HCT116 (cell line): Measurements from ENCODE around the gene ALX3. TPM values are rescaled to one million over a fixed set of nuclear protein-coding genes. Genes with fewer than 3 reads are reported as not detected.

Experiments
- ATAC-seq: fragments of 200-7000 bp; cut with Tn5 transposase; 2 replicates; pipeline ENCODE4 v1.9.1; 2020; ENCODE audit warnings: mild to moderate bottlenecking, moderate library complexity
- BruUV-seq: library from RNA; stranded (reverse); fragments of 400-500 nt; replicated peaks from 2 replicates; lab custom pipeline; 2021; lab: Mats Ljungman, UMichigan
- CTCF ChIA-PET: fragments of 300-600 bp; sonication (Branson Sonifier 250); formaldehyde crosslinking; loops from one replicate; lab custom pipeline; 2021; ENCODE audit warnings: antibody characterized with exemption; lab: Charles Lee
- POLR2A ChIA-PET: fragments of 300-600, 350-600 bp; sonication (Branson Sonifier 250); formaldehyde crosslinking; loops from one replicate; lab custom pipeline; 2021; ENCODE audit warnings: antibody characterized with exemption; lab: Charles Lee
- RAD21 ChIA-PET, 2 experiments: fragments of 300-600 bp; sonication (Branson Sonifier 250); formaldehyde crosslinking; loops; one replicate each; lab custom pipeline; 2023; ENCODE audit warnings: low total read pairs in 2 of 2; ENCODE audit not compliant: uncharacterized antibody in 2 of 2, unreplicated experiment in 2 of 2, low non-redundant PET in 1 of 2; lab: Charles Lee
- DNase-seq: peaks from one replicate; pipeline ENCODE4 v3.0.0-alpha.2; 2010; ENCODE audit warnings: low read depth, low spot score
- H2AFZ ChIP-seq: fragments of 200-600 bp; shearing (Covaris generic), sonication (generic); 2 replicates; pipeline ENCODE4 v1.6.1; 2017; ENCODE audit warnings: low read depth, mixed run types, mixed read lengths, antibody characterized with exemption, low read length; ENCODE audit not compliant: poor library complexity, severe bottlenecking
- H3K27ac ChIP-seq: 2 replicates; pipeline ENCODE4 v1.5.1; 2012; ENCODE audit warnings: low read depth, low read length
- H3K27me3 ChIP-seq: fragments of 200-600 bp; sonication (generic); 2 replicates; pipeline ENCODE4 v1.6.1; 2016; ENCODE audit warnings: mixed run types, low read length, mixed read lengths; ENCODE audit not compliant: insufficient read depth
- H3K36me3 ChIP-seq, 2 experiments: fragments of 200-500 bp in 1 of 2; fragments of 200-600 bp in 1 of 2; sonication (Bioruptor generic) in 1 of 2; sonication (generic) in 1 of 2; 2 replicates each; pipeline versions ENCODE4 v1.5.1 to v1.6.1; 2014 to 2016; ENCODE audit warnings: low read length in 2 of 2, inconsistent platforms in 1 of 2, mixed read lengths in 1 of 2, mixed run types in 1 of 2; ENCODE audit not compliant: insufficient read depth in 2 of 2, control insufficient read depth in 1 of 2
- H3K4me1 ChIP-seq, 2 experiments: fragments of 200-600 bp in 1 of 2; sonication (generic) in 1 of 2; 2 replicates each; pipeline versions ENCODE4 v1.5.1 to v1.6.1; 2012 to 2017; ENCODE audit warnings: low read length in 2 of 2, inconsistent platforms in 1 of 2, mild to moderate bottlenecking in 1 of 2, mixed read lengths in 1 of 2, mixed run types in 1 of 2, moderate library complexity in 1 of 2; ENCODE audit not compliant: insufficient read depth in 2 of 2, control insufficient read depth in 1 of 2
- H3K4me2 ChIP-seq: fragments of 200-600 bp; sonication (generic); 2 replicates; pipeline ENCODE4 v1.6.1; 2017; ENCODE audit warnings: mixed run types, low read length, mixed read lengths
- H3K4me3 ChIP-seq, 2 experiments: fragments of 200-600 bp in 1 of 2; sonication (generic) in 1 of 2; replicated peaks in 1 of 2; 2 replicates each; pipeline ENCODE4 v1.5.1; 2011 to 2016; ENCODE audit warnings: low read length in 2 of 2, control low read depth in 1 of 2, low read depth in 1 of 2, mild to moderate bottlenecking in 1 of 2, mixed read lengths in 1 of 2, mixed run types in 1 of 2
- H3K79me2 ChIP-seq: fragments of 200-600 bp; sonication (generic); 2 replicates; pipeline ENCODE4 v1.6.1; 2017; ENCODE audit warnings: mild to moderate bottlenecking, mixed run types, low read length, moderate library complexity, mixed read lengths; ENCODE audit not compliant: insufficient read depth
- H3K9ac ChIP-seq: fragments of 200-600 bp; sonication (generic); 2 replicates; pipeline ENCODE4 v1.6.1; 2016; ENCODE audit warnings: low read length, mixed read lengths
- H3K9me2 ChIP-seq: fragments of 200-600 bp; sonication (generic), shearing (Covaris generic); 2 replicates; pipeline ENCODE4 v1.6.1; 2017; ENCODE audit warnings: mixed run types, mild to moderate bottlenecking, moderate library complexity; ENCODE audit not compliant: insufficient read depth
- H3K9me3 ChIP-seq, 2 experiments: fragments of 200-500 bp in 1 of 2; fragments of 200-600 bp in 1 of 2; sonication (Bioruptor generic) in 1 of 2; sonication (generic) in 1 of 2; 2 replicates each; pipeline ENCODE4 v1.6.1; 2014 to 2017; ENCODE audit warnings: low read length in 2 of 2, mixed read lengths in 2 of 2, inconsistent platforms in 1 of 2, low read depth in 1 of 2, mild to moderate bottlenecking in 1 of 2, mixed run types in 1 of 2, moderate library complexity in 1 of 2; ENCODE audit not compliant: control insufficient read depth in 1 of 2, insufficient read depth in 1 of 2
- H4K20me1 ChIP-seq: fragments of 200-600 bp; sonication (generic), shearing (Covaris generic); 2 replicates; pipeline ENCODE4 v1.6.1; 2017; ENCODE audit warnings: mixed run types, mild to moderate bottlenecking, moderate library complexity; ENCODE audit not compliant: insufficient read depth
- EGR1 ChIP-seq: IDR thresholded peaks from 2 replicates; pipeline ENCODE4 v1.6.1; 2012; ENCODE audit warnings: low read depth
- EZH2 ChIP-seq: fragments of 200-600 bp; sonication (generic); IDR thresholded peaks from 2 replicates; pipeline ENCODE4 v1.6.1; 2017; ENCODE audit warnings: antibody characterized with exemption, mixed run types
- RAD21 ChIP-seq: IDR thresholded peaks from 2 replicates; pipeline ENCODE4 v1.6.1; 2012; ENCODE audit warnings: low read depth, mild to moderate bottlenecking
- intact Hi-C: fragments of 100-400 bp; cut with micrococcal nuclease; formaldehyde crosslinking; loops from 2 replicates; pipeline ENCODE4 v1.10.0; 2022
- total RNA-seq: library from RNA; stranded (reverse); gene quantifications from one replicate; pipeline ENCODE4 v1.2.1, GENCODE V29; 2021; ENCODE audit not compliant: unreplicated experiment
- TF ChIP-seq, protein P1 (sequence below), 3 experiments: fragments of 200-600 bp in 1 of 3; sonication (generic) in 1 of 3; IDR thresholded peaks in 2 of 3; conservative IDR thresholded peaks in 1 of 3; 2 replicates each; pipeline ENCODE4 v1.5.1; 2012 to 2017; ENCODE audit warnings: low read depth in 2 of 3, low read length in 2 of 3, antibody characterized with exemption in 1 of 3, borderline replicate concordance in 1 of 3, control low read depth in 1 of 3, mild to moderate bottlenecking in 1 of 3, mixed read lengths in 1 of 3, mixed run types in 1 of 3, moderate library complexity in 1 of 3; ENCODE audit not compliant: insufficient read depth in 1 of 3

ALX3 gene
- total RNA-seq, 1 experiment from 2014 or later: not detected

GRCh38 chr1:110053552-110054428 is 16.7 kb downstream of the ALX3 start:
- intact Hi-C loops: loop anchor here (1.0 to 2.0 kb wide), 2 partner anchors 53 to 63 kb away; no protein-coding TSS in a partner anchor
- CTCF ChIA-PET: interaction anchor here (1.0 to 2.2 kb wide), 9 partner anchors 12 to 442 kb away, joined by 3 to 8 read pairs (median 3); partner anchors contain the start of gene STRIP1

More at GRCh38 chr1:110053552-110054428, 16.7 kb downstream of the ALX3 start:
- Histone ChIP-seq H3K9me2 (no peaks in the 10 kb centered on the region), H4K20me1 (no peaks in the 10 kb centered on the region), H3K4me3 (no peak overlapping the region), H3K27ac (no peak overlapping the region), H3K4me1 (no peaks in the 10 kb centered on the region), H2AFZ (no peak overlapping the region), H3K9ac (no peak overlapping the region), H3K9me3 (no peaks in the 10 kb centered on the region), H3K27me3 (no peaks in the 10 kb centered on the region), H3K79me2 (no peaks in the 10 kb centered on the region), H3K36me3 (peaks cover 45 to 46% of the 10 kb centered on the region in 2 experiments; a peak in 3 of 4 replicates), H3K4me2 (no peak overlapping the region)
- no peak for TF ChIP-seq EGR1
- no peak for TF ChIP-seq EZH2
- TF ChIP-seq RAD21: peak; percentile 69
- TF ChIP-seq, protein P1, sequence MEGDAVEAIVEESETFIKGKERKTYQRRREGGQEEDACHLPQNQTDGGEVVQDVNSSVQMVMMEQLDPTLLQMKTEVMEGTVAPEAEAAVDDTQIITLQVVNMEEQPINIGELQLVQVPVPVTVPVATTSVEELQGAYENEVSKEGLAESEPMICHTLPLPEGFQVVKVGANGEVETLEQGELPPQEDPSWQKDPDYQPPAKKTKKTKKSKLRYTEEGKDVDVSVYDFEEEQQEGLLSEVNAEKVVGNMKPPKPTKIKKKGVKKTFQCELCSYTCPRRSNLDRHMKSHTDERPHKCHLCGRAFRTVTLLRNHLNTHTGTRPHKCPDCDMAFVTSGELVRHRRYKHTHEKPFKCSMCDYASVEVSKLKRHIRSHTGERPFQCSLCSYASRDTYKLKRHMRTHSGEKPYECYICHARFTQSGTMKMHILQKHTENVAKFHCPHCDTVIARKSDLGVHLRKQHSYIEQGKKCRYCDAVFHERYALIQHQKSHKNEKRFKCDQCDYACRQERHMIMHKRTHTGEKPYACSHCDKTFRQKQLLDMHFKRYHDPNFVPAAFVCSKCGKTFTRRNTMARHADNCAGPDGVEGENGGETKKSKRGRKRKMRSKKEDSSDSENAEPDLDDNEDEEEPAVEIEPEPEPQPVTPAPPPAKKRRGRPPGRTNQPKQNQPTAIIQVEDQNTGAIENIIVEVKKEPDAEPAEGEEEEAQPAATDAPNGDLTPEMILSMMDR (IDR thresholded peaks at IDR 0.05 in 2 of 3, conservative IDR thresholded peaks at IDR 0.05 in 1 of 3; ENCODE audit: borderline replicate concordance in 1 of 3, insufficient read depth in 1 of 3, low read depth in 2 of 3, low read length in 2 of 3): peak; percentile 63 to 99 (median 97)
- DNase-seq (no peak), ATAC-seq (peak; percentile 93)
- RAD21 ChIA-PET: no interaction called here
- no TSS peak for BruUV-seq
- POLR2A ChIA-PET: no interaction called here
